ENCODE results near the gene ALB. TPM values are rescaled to one million over a fixed set of nuclear protein-coding genes. Genes with fewer than 3 reads are reported as not detected.

The ALB gene
- total RNA-seq, 1 donor from 2014 or later, result 83.2 TPM

- DNase-seq (ENCODE audit: low spot score), result no peak
Observed at GRCh38 chr4:73431813-73432168, 27.7 kb downstream of the ALB start.

GRCh38 chr4:73432169-73433000 lies 28.3 kb downstream of the ALB start:
- DNase-seq (ENCODE audit: low spot score), result no peak

DNA sequence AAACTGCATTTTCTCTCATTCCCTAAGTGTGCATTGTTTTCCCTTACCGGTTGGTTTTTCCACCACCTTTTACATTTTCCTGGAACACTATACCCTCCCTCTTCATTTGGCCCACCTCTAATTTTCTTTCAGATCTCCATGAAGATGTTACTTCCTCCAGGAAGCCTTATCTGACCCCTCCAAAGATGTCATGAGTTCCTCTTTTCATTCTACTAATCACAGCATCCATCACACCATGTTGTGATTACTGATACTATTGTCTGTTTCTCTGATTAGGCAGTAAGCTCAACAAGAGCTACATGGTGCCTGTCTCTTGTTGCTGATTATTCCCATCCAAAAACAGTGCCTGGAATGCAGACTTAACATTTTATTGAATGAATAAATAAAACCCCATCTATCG lies 29.1 kb downstream of the ALB start:
- no peak for DNase-seq (ENCODE audit: low spot score)

DNA sequence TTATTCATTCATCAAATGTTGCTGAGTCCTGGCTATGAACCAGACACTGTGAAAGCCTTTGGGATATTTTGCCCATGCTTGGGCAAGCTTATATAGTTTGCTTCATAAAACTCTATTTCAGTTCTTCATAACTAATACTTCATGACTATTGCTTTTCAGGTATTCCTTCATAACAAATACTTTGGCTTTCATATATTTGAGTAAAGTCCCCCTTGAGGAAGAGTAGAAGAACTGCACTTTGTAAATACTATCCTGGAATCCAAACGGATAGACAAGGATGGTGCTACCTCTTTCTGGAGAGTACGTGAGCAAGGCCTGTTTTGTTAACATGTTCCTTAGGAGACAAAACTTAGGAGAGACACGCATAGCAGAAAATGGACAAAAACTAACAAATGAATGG lies 30.2 kb downstream of the ALB start:
- no peak for DNase-seq (ENCODE audit: low spot score)

DNA sequence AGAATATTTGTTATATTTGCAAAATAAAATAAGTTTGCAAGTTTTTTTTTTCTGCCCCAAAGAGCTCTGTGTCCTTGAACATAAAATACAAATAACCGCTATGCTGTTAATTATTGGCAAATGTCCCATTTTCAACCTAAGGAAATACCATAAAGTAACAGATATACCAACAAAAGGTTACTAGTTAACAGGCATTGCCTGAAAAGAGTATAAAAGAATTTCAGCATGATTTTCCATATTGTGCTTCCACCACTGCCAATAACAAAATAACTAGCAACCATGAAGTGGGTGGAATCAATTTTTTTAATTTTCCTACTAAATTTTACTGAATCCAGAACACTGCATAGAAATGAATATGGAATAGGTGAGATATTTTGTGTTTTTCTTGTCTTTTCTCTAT lies 31.9 kb downstream of the ALB start, which contains the start of gene AFP:
AFP (plus strand) TSS at position 238 of the 400 bp plus-strand sequence; CDS start at position 280, 42 bp downstream.
- DNase-seq (ENCODE audit: low spot score), result no peak

DNA sequence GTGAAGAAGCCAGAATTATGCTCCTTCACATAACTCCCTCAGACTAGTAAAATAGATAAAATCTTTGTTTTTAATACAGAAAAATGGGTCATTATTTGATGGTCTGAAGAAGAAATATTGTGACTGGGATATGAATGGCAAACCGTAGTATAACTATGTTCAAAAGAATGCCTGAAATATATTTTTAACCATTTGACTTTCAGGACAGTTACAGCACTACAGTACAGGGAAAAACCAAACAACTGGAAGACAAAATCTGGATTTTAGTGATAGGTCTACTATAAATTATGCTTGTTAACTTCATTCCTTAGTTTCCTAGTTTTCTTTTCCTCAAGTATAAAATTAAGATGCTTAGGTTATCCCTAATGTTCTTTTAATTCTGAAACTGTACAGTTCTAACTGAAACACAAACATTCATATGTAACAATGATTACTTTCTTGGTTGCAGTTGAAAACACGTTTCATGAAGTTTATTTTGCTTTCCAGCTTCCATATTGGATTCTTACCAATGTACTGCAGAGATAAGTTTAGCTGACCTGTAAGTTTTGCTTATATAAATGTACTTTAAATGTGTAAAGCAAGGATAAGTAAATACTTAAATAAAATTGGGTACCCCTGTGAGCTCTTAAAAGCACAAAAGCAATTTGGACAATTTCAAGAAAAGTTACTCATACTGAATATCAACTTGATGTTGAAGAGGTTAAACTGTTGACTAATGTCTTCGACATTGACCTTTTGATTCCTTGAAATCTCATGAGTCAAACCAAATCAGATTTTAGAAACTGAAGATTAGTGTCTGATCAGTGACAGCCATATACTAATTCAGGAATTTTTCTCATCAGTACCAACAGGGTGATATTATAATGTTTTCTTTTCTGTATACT lies 32.8 kb downstream of the ALB start:
- DNase-seq (ENCODE audit: low spot score), result no peak

DNA sequence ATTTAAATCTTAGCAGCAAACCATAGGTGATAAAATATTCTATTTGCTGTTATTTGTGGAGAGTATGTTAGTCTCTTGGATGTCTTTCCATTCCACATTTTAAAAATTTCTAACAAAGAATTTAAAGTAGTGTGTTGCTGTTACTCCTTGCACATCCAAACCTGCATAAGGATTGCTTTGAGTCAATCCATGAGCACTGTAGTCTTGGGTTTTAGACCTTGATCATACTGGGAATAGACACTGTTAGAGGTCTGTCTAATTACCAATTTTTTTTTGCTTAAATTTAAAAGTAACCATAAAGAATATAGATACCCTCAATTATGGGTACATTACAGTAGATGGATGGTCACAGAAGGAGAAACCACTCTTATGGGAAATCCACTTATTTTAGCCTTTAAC lies 33.5 kb downstream of the ALB start:
- DNase-seq (ENCODE audit: low spot score), result no peak

GRCh38 chr4:73438048-73438447 lies 34.0 kb downstream of the ALB start:
- DNase-seq (ENCODE audit: low spot score), result no peak

DNA sequence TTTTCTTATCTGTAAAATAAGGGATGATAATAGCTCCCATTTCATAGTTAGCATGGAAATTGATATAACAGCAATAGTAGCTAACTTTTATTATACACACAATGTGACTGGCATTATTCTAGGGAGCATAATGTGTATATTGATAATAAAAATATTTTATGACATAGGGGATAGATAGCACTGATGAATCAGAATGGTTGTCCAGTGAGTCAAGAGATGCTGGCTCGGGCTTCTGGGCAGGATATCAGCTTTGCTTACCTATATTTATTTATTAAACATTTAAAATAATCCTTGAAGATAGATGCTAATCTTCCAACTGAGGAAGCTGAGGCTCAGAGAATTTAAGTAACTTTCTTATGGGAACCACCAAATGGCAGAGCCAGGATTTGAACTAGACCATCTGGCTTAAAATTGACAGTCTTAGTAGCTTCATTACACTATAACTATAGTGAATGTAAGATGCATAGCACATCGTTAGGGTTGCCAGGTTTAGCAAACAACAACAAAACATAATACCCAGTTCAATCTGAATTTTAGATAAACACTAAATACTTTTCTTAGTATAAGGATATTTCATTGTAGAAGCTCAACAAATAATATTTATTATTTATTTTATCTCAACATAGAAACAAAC lies 34.6 kb downstream of the ALB start:
- DNase-seq (ENCODE audit: low spot score), result no peak

DNA sequence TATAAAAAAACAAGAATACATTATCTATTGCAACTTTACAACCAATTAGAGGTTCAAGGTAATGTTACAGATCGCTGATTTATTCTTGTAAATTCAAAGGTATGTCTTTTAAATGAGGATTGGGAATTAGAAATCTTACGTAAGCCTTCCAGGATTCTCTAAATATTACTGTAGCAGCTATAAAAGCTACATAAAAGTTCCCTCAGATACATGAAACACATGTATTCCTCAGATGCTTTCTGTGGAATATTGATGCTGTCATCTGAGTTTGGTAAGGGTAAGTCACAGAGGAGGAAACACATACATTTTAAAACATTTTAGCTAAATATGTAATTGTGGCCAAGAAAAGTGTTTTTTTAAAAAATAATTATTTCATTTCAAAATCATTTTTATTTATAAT lies 35.4 kb downstream of the ALB start:
- DNase-seq (ENCODE audit: low spot score), result no peak

DNA sequence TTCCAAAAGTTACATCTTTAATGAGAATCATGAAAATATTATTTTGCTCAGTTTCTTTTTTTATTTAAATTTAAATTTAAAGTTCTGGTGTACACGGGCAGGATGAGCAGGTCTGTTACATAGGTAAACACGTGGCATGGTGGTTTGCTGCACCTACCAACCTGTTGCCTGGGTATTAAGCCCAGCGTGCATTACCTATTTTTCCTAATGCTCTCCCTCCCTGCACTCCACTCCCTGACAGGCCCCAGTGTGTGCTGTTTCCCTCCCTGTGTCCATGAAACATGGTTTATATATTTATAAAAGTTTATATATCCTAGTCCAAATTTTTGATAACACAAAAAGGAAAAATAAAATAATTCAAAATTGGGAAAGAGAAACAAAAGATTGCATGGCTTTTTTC lies 35.9 kb downstream of the ALB start:
- no peak for DNase-seq (ENCODE audit: low spot score)

GRCh38 chr4:73440653-73441052 lies 36.6 kb downstream of the ALB start:
- no peak for DNase-seq (ENCODE audit: low spot score)

GRCh38 chr4:73442275-73442674 lies 38.2 kb downstream of the ALB start:
- DNase-seq (ENCODE audit: low spot score), result no peak

- no peak for DNase-seq (ENCODE audit: low spot score)
Observed at GRCh38 chr4:73443224-73443623, 39.1 kb downstream of the ALB start.

DNA sequence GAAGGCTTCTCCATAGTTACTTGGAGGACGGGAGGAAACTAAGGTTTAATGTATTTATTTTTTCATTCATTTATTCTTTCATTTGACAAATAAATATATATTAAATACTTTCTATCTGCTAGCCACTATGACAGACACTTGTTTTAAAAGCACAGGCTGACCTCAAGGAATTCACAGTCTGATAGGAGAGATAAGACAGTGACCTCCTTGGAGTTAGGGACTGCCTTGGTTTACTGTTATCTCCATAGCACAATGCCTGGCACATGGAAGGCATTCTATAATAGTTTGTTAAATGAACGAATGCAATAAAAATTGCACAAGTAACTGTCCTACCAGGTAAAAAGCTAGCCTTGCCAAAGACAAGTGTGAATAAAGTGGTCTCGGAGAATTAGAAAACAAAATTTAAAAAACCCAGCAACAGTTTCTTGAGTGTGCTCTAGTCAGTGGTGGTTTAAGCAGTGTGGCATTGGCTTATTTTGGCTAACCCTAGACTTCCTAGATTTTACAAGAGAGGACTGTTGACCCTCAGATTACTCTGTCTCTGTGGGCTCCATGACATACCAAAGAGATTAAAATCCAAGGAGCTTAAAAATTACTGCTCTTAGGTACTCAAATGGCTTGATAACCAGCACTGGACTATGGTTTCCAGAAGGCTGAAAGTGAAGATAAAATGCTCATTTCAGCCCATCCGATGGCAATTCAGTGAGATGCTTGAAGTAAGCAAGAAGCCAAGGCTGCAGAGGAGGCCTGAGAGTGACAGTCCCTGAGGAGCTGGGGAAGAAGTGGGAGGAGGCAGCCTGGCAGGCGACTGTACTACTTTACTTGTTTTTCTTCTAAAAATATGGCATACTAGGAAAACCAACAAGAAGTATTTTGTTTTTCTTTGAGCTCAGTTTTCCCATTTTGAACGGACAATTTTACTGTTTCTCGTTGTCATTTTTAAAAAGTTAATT lies 41.6 kb downstream of the ALB start:
- no peak for DNase-seq (ENCODE audit: low spot score)

DNA sequence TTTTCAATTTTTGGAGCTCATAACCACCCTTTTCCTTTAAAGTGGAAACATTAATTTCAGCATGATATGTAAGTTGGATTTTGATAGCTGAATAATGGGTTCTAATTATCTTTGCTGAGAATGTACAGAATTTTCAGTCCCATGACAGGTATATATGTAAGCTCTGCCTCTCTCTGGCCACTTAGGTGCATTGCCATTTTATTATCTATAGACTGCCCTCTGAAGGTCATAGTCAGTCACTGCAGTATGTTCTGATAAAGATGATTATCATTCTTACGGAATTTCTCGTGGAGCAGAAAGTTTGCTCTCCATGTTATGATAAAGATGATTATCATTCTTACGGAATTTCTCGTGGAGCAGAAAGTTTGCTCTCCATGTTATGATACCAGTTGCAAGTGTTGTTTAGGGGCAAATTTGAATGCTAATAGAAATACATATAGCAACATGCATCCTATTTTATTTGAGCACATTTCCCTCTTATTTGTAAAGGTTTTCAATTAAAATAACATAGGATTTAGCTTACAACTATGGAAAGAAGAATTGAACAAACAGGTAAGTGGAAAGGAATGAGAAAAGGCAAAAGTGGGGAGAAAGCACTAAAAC lies 42.4 kb downstream of the ALB start:
- no peak for DNase-seq (ENCODE audit: low spot score)

DNA sequence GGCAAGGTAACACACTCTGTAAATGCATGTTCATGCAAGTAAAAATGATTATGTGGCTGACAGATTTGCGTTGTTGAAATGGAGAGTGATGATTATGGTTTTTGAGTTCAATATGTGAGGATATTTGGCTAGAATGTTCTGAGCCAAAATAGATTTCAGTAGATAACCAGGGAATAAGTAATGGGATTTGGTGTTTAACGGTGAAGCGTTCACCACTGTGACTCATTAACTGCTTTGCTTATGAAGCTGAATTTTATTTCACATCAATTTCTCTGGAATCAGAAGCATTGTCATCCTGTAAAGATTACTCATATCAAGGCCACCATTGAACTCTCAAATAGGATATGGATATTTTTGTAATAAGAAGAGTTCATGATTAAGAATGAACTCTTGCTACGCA lies 43.6 kb downstream of the ALB start:
- no peak for DNase-seq (ENCODE audit: low spot score)

- no peak for DNase-seq (ENCODE audit: low spot score)
Observed at GRCh38 chr4:73448448-73449203, 44.5 kb downstream of the ALB start.

DNA sequence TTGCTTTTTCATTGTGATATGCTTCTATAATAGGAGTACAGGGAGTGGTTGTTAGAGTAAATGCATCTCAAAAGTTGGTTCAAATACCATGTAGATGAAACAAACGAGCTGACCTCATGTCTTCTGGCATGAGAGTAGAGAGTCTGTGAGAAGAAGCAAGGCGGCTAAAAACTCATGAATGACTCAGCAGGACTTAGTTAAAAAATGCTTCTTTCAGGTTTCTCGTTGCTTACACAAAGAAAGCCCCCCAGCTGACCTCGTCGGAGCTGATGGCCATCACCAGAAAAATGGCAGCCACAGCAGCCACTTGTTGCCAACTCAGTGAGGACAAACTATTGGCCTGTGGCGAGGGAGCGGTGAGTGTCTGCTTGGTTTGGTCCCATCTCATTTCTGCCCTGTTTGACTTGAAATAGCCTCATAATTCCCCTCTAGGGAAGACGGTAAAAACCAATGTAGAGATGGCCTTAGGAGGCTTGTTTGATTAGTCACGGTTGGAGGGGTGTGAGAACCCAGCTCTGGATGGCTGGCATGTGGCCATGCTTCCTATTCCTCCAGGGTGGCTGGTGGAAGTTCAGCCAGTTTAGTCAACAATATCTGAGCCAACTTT lies 46.4 kb downstream of the ALB start:
- no peak for DNase-seq (ENCODE audit: low spot score)

- no peak for DNase-seq (ENCODE audit: low spot score)
Observed at GRCh38 chr4:73451404-73451803, 47.3 kb downstream of the ALB start.
